MM.1S (cell line): Measurements from ENCODE around the gene CLDN8.

Experiments
- EZH2 ChIP-seq: fragments of 300-600 bp; sonication (generic); optimal IDR thresholded peaks from 2 replicates; pipeline ENCODE3; 2017; ENCODE audit warnings: low read depth, mild to moderate bottlenecking, antibody characterized with exemption, low read length, mixed read lengths
- EZH2phosphoT487 ChIP-seq: fragments of 300-600 bp; sonication (generic); IDR thresholded peaks from 2 replicates; pipeline ENCODE4 v1.6.1; 2018; ENCODE audit warnings: antibody characterized with exemption, low read length
- TF ChIP-seq, protein P1 (sequence below): fragments of 300-600 bp; sonication (generic); IDR thresholded peaks from 2 replicates; pipeline ENCODE4 v1.5.1; 2016; ENCODE audit warnings: antibody characterized with exemption, low read length, mixed read lengths

DNA sequence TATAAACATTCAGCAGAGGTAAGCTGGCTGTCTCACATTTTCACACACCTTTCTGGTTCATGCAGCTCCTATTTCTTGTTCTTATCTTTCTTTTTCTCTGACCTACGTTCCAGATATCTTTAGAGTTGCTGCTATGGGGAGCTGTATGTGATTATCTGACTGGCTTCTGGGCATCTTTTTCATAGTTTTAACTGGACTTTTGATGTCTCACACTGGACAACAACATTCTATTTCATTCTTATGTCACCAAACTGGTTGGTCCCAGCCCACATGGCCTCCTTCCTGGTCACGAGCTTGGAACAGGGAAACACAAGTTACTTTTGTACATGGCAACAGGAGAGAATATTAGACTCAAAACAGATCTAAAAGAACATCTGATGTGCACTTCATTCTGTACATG, 7.7 kb upstream of the CLDN8 start:
- TF ChIP-seq, protein P1, sequence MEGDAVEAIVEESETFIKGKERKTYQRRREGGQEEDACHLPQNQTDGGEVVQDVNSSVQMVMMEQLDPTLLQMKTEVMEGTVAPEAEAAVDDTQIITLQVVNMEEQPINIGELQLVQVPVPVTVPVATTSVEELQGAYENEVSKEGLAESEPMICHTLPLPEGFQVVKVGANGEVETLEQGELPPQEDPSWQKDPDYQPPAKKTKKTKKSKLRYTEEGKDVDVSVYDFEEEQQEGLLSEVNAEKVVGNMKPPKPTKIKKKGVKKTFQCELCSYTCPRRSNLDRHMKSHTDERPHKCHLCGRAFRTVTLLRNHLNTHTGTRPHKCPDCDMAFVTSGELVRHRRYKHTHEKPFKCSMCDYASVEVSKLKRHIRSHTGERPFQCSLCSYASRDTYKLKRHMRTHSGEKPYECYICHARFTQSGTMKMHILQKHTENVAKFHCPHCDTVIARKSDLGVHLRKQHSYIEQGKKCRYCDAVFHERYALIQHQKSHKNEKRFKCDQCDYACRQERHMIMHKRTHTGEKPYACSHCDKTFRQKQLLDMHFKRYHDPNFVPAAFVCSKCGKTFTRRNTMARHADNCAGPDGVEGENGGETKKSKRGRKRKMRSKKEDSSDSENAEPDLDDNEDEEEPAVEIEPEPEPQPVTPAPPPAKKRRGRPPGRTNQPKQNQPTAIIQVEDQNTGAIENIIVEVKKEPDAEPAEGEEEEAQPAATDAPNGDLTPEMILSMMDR = no peak
- TF ChIP-seq EZH2phosphoT487 (no peak), EZH2 (no peak)
